Sciatic nerve (tissue), 2 donors: Measurements from ENCODE around the gene FAM229B. TPM values are rescaled to one million over a fixed set of nuclear protein-coding genes. Genes with fewer than 3 reads are reported as not detected.
"Not testable (repeated sequence)": the region's sequence is repeated elsewhere in the genome, so short reads cannot be mapped to it uniquely, and the experiment has no call there.

Experiments used
- ATAC-seq: fragments of 200-7000 bp; cut with Tn5 transposase; one replicate; pipeline ENCODE4 v1.9.1; 2020; ENCODE audit warnings: mild to moderate bottlenecking, moderate library complexity
- DNase-seq: peaks from one replicate; pipeline ENCODE4 v3.0.0-alpha.2; 2020; ENCODE audit warnings: low spot score
- intact Hi-C: fragments of 100-400 bp; cut with DNase I; formaldehyde crosslinking; loops from one replicate; pipeline ENCODE4 v1.14.2; 2022
- total RNA-seq: library from RNA; stranded (reverse); fragmentation: NEBNext Ultra II Directional; extraction: Animal tissue kit (Norgen Biotek cat#: 25700); gene quantifications from one replicate; pipeline ENCODE4 v1.2.1, GENCODE V29; 2021
- donor health status: DM: no; HTN: no; CAD: no.
- donor health status: DM: no; HTN: no; CAD: no.

The FAM229B gene
- total RNA-seq, result 42.4 TPM

GRCh38 chr6:112087136-112087911, at the start of gene FAM229B, which contains the start of gene TUBE1:
FAM229B (plus strand) TSS chr6:112087591; CDS start chr6:112099284, 11,693 bp downstream.
TUBE1 (minus strand) TSS chr6:112087482; CDS start chr6:112087434, 48 bp downstream.
- intact Hi-C loops, result no loop called here
- DNase-seq (peak; percentile 93), ATAC-seq (peak; percentile 98)

GRCh38 chr6:112037783-112038216, 49.6 kb upstream of the FAM229B start:
- intact Hi-C loops, result no loop called here
- ATAC-seq, result peak; percentile 89
- DNase-seq, result peak; percentile 72

- ATAC-seq, result peak; percentile 48
- DNase-seq, result no peak
- intact Hi-C loops, result no loop called here
Observed at GRCh38 chr6:112038268-112038667, 49.1 kb upstream of the FAM229B start.

- intact Hi-C loops, result no loop called here
- DNase-seq (no peak), ATAC-seq (no peak)
Observed at GRCh38 chr6:112038756-112039430, 48.5 kb upstream of the FAM229B start.

GRCh38 chr6:112039431-112039770, 48.0 kb upstream of the FAM229B start:
- intact Hi-C loops, result no loop called here
- no peak for ATAC-seq
- DNase-seq, result no peak

- DNase-seq, result no peak
- intact Hi-C loops, result loop anchor here (5.0 to 10.0 kb wide), 2 partner anchors 44 to 336 kb away; no protein-coding TSS in a partner anchor
- no peak for ATAC-seq
Observed at GRCh38 chr6:112040956-112041355, 46.4 kb upstream of the FAM229B start.

GRCh38 chr6:112041535-112041934, 45.9 kb upstream of the FAM229B start:
- no peak for ATAC-seq
- DNase-seq, result no peak
- intact Hi-C loops, result loop anchor here (5.0 to 10.0 kb wide), 2 partner anchors 44 to 337 kb away; no protein-coding TSS in a partner anchor

GRCh38 chr6:112043032-112044007, 44.1 kb upstream of the FAM229B start:
- intact Hi-C loops, result loop anchor here (5.0 to 10.0 kb wide), 2 partner anchors 46 to 339 kb away; no protein-coding TSS in a partner anchor
- peak; percentile 96 for ATAC-seq
- peak; percentile 95 for DNase-seq

GRCh38 chr6:112044196-112044595, 43.2 kb upstream of the FAM229B start:
- DNase-seq (no peak), ATAC-seq (no peak)
- intact Hi-C loops, result loop anchor here (5.0 to 10.0 kb wide), 2 partner anchors 47 to 339 kb away; no protein-coding TSS in a partner anchor

- intact Hi-C loops, result loop anchor here (5.0 to 10.0 kb wide), 2 partner anchors 48 to 340 kb away; no protein-coding TSS in a partner anchor
- no peak for DNase-seq
- no peak for ATAC-seq
Observed at GRCh38 chr6:112044856-112045255, 42.5 kb upstream of the FAM229B start.

- ATAC-seq, DNase-seq: not testable (repeated sequence)
- intact Hi-C loops, result loop anchor here (10.0 kb wide), 1 partner anchor 343 kb away; no protein-coding TSS in a partner anchor
Observed at GRCh38 chr6:112047523-112047922, 39.9 kb upstream of the FAM229B start.

- no peak for ATAC-seq
- intact Hi-C loops, result loop anchor here (10.0 kb wide), 1 partner anchor 344 kb away; no protein-coding TSS in a partner anchor
- no peak for DNase-seq
Observed at GRCh38 chr6:112049026-112049799, 38.2 kb upstream of the FAM229B start.

GRCh38 chr6:112049996-112050395, 37.4 kb upstream of the FAM229B start:
- intact Hi-C loops, result loop anchor here (10.0 kb wide), 1 partner anchor 345 kb away; no protein-coding TSS in a partner anchor
- DNase-seq, result no peak
- no peak for ATAC-seq

- intact Hi-C loops, result no loop called here
- ATAC-seq (no peak), DNase-seq (no peak)
Observed at GRCh38 chr6:112050429-112050828, 37.0 kb upstream of the FAM229B start.

GRCh38 chr6:112051251-112051740, 36.1 kb upstream of the FAM229B start:
- DNase-seq, ATAC-seq, intact Hi-C loops: not testable (repeated sequence)

GRCh38 chr6:112054001-112054400, 33.4 kb upstream of the FAM229B start, which contains the start of gene CCN6:
CCN6 (plus strand) TSS chr6:112054104; CDS start chr6:112054358, 254 bp downstream.
- DNase-seq (no peak), ATAC-seq (no peak)
- intact Hi-C loops, result no loop called here

GRCh38 chr6:112054555-112055190, 32.7 kb upstream of the FAM229B start:
- ATAC-seq (no peak), DNase-seq (no peak)
- intact Hi-C loops, result no loop called here
